ENCODE results near the gene CDH4. TPM values are rescaled to one million over a fixed set of nuclear protein-coding genes. Genes with fewer than 3 reads are reported as not detected.

Gene CDH4
- total RNA-seq, 1 donor: 0.18 TPM

DNA sequence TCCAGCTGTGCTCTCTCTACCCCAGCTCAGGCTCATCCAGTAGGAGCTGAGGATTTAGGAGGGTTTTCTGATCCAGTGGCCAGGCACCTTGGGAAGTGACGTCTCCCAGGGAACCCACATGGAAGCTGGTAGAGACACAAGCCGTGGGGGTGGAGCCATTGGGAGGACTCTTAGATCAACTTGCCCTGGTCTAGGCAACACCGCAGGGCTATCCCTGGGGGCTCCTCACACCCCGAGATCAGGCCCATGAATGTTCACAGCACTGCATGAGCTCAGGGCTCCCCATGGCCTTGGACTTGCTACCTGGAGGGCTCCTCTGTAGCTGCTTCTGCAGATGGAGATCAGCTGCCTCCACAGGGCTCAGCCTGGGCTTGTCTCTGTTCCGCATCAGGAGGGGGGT lies 112.1 kb downstream of the CDH4 start:
- no peak for DNase-seq (ENCODE audit: low read depth)
- TF ChIP-seq CTCF (IDR thresholded peaks at IDR 0.05; ENCODE audit: insufficient read depth, low read length): no peak

DNA sequence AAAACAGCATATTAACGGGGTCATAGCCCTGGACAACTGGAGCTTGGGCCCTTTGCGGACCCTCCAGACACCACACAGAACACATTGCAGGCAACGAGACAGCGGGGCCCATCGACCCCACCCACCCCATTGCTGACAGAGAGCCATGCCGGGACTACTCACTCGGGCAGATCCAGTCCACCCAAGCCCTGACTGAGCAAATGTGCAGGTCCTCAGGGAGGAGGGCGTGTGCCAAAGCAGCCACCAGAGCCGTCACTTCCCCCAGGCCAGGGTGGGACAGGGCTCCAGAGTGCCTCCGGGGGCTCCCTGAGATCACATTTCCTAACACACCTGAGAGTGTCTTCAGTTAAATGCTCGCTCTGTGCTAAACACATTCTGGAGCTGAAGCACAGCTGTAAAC lies 114.9 kb downstream of the CDH4 start:
- no peak overlapping the region for H3K4me3 ChIP-seq (ENCODE audit: low read depth, low read length)
- no peak for DNase-seq (ENCODE audit: low read depth)
- no peak for TF ChIP-seq CTCF (IDR thresholded peaks at IDR 0.05; ENCODE audit: insufficient read depth, low read length)

More for the DNA sequence above, 112.1 kb downstream of the CDH4 start:
- H3K4me3 ChIP-seq (ENCODE audit: low read depth, low read length): no peak overlapping the region

GRCh38 chr20:61369731-61370520 lies 117.9 kb downstream of the CDH4 start:
- no peak for DNase-seq (ENCODE audit: low read depth)
- H3K4me3 ChIP-seq (ENCODE audit: low read depth, low read length): no peak overlapping the region
- TF ChIP-seq CTCF (IDR thresholded peaks at IDR 0.05; ENCODE audit: insufficient read depth, low read length): no peak

GRCh38 chr20:61370841-61371303 lies 118.8 kb downstream of the CDH4 start:
- DNase-seq (ENCODE audit: low read depth): no peak
- TF ChIP-seq CTCF (IDR thresholded peaks at IDR 0.05; ENCODE audit: insufficient read depth, low read length): no peak
- no peak overlapping the region for H3K4me3 ChIP-seq (ENCODE audit: low read depth, low read length)

DNA sequence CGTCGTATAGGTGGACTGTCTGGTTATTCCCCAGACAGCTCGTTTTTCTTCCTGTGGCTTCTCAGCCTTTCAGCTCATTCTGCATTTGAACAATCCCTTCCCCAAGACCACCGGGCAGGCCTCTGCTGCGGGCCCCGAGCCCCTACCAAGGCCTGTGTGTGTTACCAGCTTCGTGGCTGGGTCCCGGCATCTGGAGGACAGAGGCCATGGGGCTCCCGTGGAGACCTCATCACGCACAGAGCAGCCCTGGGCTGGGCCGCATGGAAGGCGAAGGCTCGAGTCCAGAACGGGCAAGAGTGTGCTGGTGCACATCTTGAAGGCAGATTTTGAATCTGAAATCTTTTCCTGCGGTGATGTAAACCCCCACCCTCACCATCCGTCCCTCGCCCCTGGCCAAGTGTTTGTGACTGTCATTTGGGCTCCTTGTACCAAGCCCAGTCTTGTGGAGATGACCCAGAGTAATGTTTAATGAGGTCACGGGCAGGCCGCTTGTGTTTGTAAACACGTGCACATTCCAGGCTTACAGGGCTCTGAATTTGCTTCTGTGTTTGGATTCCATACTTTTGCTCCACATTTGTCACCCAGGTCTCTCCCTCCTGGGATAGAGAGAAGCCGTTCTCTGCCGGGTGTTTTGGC lies 119.6 kb downstream of the CDH4 start:
- no peak for TF ChIP-seq CTCF (IDR thresholded peaks at IDR 0.05; ENCODE audit: insufficient read depth, low read length)
- no peak overlapping the region for H3K4me3 ChIP-seq (ENCODE audit: low read depth, low read length)
- DNase-seq (ENCODE audit: low read depth): no peak

GRCh38 chr20:61372137-61373054 lies 120.3 kb downstream of the CDH4 start:
- no peak for DNase-seq (ENCODE audit: low read depth)
- no peak for TF ChIP-seq CTCF (IDR thresholded peaks at IDR 0.05; ENCODE audit: insufficient read depth, low read length)
- no peak overlapping the region for H3K4me3 ChIP-seq (ENCODE audit: low read depth, low read length)
